ENCODE data around the gene NR2F1. TPM values are rescaled to one million over a fixed set of nuclear protein-coding genes. Genes with fewer than 3 reads are reported as not detected.

NR2F1 gene
- total RNA-seq, 2 donors from 2014 or later: 1.1 to 3.4 TPM

DNA sequence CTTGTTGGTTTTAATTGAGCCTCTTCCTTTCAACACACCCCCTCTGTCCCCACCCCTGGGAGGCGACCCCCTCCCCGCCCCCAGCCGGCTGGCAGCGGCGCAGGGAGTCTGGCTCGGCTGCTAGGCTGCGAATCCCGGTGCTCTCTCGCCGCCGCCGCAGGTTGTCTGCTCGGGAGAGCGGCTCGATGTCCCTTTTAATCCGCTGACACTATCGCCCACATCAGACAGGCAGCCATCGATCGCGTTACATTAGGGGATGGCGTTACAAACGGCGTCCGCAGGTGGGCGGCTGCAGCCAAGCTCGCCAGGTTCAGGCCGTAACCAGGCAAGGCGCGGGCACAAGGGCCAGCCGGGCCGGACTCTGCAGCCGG is 3.3 kb upstream of the NR2F1 start:
- no peaks in the 10 kb centered on the region for H3K36me3 ChIP-seq
- H3K27ac ChIP-seq: no peak overlapping the region
- no peak for ATAC-seq (ENCODE audit: insufficient number of reproducible peaks, low FRiP score, low read depth)
- no peaks in the 10 kb centered on the region for H3K9me3 ChIP-seq
- no peak for TF ChIP-seq CTCF (IDR thresholded peaks at IDR 0.05)
- H3K27me3 ChIP-seq (replicated peaks; ENCODE audit: insufficient read depth): peaks cover 4% of the 10 kb centered on the region
- DNase-seq (ENCODE audit: low spot score): no peak
- peak overlapping the region; percentile 81 for H3K4me3 ChIP-seq
- H3K4me1 ChIP-seq (ENCODE audit: control insufficient read depth in 1 of 2, low read depth in 2 of 2): peaks cover 28 to 41% of the 10 kb centered on the region in 2 donors

DNA sequence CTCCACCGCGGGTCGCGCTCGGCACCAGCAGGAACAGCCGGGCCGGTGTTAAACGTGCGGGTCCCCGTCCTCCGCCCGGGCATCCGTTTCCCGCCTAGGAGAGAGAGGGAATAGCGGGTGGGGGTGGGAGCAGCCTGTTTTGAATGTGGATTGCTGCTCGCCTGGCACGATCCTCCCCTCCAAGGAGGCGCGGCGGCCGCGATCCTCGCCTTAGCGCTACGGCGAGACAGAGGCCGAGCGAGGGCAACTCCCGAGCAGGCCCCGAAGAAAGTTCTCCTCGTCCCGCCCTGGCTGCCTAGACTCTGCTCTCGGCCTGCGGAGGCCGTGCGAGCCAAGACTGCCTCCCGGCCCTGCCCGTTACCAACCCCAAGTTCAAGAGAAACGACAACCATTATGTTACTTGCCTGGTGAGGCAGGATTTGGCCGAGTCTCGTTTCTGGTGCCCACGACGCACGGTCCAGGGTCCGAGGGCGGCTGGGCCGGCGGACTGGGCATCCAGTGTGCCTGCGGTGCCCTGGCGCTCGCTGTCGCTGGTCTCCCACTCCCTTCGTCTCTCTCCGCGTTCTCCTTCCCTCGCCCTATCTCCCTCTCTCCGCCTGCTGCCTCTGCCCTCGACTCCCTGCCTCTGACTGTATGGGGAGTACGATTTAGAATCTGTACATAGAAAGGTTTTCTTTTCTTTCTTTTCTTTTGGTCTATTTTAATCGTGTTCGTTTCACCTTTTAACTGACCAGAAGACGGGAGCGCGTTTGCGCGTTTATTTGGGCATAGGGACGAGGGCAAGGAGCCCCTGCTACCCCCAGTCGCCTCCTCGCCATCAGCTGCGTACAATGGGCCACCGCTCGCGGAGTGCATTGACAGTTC is 2.7 kb upstream of the NR2F1 start:
- Histone ChIP-seq H3K27ac (no peak overlapping the region), H3K36me3 (no peaks in the 10 kb centered on the region), H3K4me1 (ENCODE audit: control insufficient read depth in 1 of 2, low read depth in 2 of 2) (peaks cover 30 to 43% of the 10 kb centered on the region in 2 donors), H3K9me3 (no peaks in the 10 kb centered on the region), H3K27me3 (replicated peaks; ENCODE audit: insufficient read depth) (peaks cover 4% of the 10 kb centered on the region), H3K4me3 (peak overlapping the region; percentile 81)
- TF ChIP-seq CTCF (IDR thresholded peaks at IDR 0.05): no peak
- ATAC-seq (ENCODE audit: insufficient number of reproducible peaks, low FRiP score, low read depth) (no peak), DNase-seq (ENCODE audit: low spot score) (no peak)

GRCh38 chr5:93580927-93581445 is 2.0 kb upstream of the NR2F1 start, which contains the start of gene NR2F1-AS1:
NR2F1-AS1 (minus strand) TSS chr5:93581219.
- no peaks in the 10 kb centered on the region for H3K36me3 ChIP-seq
- H3K27ac ChIP-seq: no peak within 1 kb of the TSS
- TF ChIP-seq CTCF (IDR thresholded peaks at IDR 0.05): no peak
- H3K27me3 ChIP-seq (replicated peaks; ENCODE audit: insufficient read depth): no peaks in the 10 kb centered on the region
- peak within 1 kb of the TSS; percentile 81 for H3K4me3 ChIP-seq
- no peak for ATAC-seq (ENCODE audit: insufficient number of reproducible peaks, low FRiP score, low read depth)
- H3K9me3 ChIP-seq: no peaks in the 10 kb centered on the region
- H3K4me1 ChIP-seq (ENCODE audit: control insufficient read depth in 1 of 2, low read depth in 2 of 2): peaks cover 31 to 47% of the 10 kb centered on the region in 2 donors
- no peak for DNase-seq (ENCODE audit: low spot score)

- Histone ChIP-seq H3K27ac (no peak overlapping the region), H3K4me1 (ENCODE audit: control insufficient read depth in 1 of 2, low read depth in 2 of 2) (peaks cover 31 to 47% of the 10 kb centered on the region in 2 donors), H3K27me3 (replicated peaks; ENCODE audit: insufficient read depth) (peaks cover 10% of the 10 kb centered on the region), H3K36me3 (no peaks in the 10 kb centered on the region), H3K4me3 (peak overlapping the region; percentile 81), H3K9me3 (no peaks in the 10 kb centered on the region)
- DNase-seq (ENCODE audit: low spot score) (no peak), ATAC-seq (ENCODE audit: insufficient number of reproducible peaks, low FRiP score, low read depth) (no peak)
- TF ChIP-seq CTCF (IDR thresholded peaks at IDR 0.05): no peak
These were observed 907 bp upstream of the NR2F1 start for GRCh38 chr5:93582167-93582462.

DNA sequence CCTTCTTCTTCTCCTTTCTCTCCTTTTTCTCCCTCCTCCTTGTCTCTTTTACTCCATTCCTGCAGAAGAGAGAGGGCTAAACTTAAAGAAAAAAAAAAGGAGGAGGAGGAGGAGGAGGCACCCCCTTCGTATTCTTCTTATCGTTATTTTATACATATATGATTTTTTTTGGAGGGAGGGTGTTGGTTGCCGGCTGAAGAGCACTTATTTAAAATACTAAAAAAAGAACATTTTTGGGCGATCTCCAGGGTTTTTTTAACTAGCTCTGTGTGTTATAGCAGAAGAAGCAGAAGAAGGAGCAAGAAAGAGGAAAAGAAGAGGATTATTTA is 381 bp downstream of the NR2F1 start:
- peak overlapping the region; percentile 74 for H3K4me3 ChIP-seq
- H3K4me1 ChIP-seq (ENCODE audit: control insufficient read depth in 1 of 2, low read depth in 2 of 2): peaks cover 31 to 47% of the 10 kb centered on the region in 2 donors

More for the DNA sequence above, 381 bp downstream of the NR2F1 start:
- TF ChIP-seq CTCF (IDR thresholded peaks at IDR 0.05): no peak
- ATAC-seq (ENCODE audit: insufficient number of reproducible peaks, low FRiP score, low read depth): no peak
- no peak for DNase-seq (ENCODE audit: low spot score)
- no peak overlapping the region for H3K27ac ChIP-seq
- peaks cover 16% of the 10 kb centered on the region for H3K27me3 ChIP-seq (replicated peaks; ENCODE audit: insufficient read depth)
- no peaks in the 10 kb centered on the region for H3K9me3 ChIP-seq
- H3K36me3 ChIP-seq: no peaks in the 10 kb centered on the region
